ENCODE data around the gene ROR2. TPM values are rescaled to one million over a fixed set of nuclear protein-coding genes. Genes with fewer than 3 reads are reported as not detected.

The ROR2 gene
- total and polyA plus RNA-seq, 2 of the 8 experiments (the other 6 are each of a cell fraction or from before 2014, with no cell fraction given): 2.7 to 4.3 TPM

DNA sequence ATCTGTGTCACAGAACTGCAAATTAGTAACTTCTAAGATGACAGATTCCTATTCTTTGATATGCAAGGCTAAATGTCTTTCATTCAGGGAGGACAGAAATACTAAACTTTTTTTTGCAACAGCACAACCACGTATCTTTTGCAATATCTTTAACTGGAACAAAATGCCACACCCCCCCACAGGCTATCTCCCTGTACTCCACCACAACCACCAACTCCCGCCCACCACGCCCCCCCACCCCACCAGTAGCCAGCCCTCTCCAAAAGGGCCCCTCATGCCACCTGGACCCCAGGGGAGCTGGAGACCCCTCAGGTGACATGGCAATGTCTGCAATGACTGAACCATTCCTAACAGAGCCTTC is 131.8 kb downstream of the ROR2 start (continued):
- TF ChIP-seq, protein P1, sequence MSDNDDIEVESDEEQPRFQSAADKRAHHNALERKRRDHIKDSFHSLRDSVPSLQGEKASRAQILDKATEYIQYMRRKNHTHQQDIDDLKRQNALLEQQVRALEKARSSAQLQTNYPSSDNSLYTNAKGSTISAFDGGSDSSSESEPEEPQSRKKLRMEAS (IDR thresholded peaks at IDR 0.05): no peak
- TF ChIP-seq CTCF (IDR thresholded peaks at IDR 0.05; ENCODE audit: control extremely low read depth in 1 of 3, insufficient read depth in 1 of 3, low read depth in 1 of 3, low read length in 3 of 3) (no peak), HDAC2 (IDR thresholded peaks at IDR 0.05; ENCODE audit: borderline replicate concordance in 1 of 2, low read depth in 2 of 2, low read length in 2 of 2) (no peak), PHF8 (conservative IDR thresholded peaks at IDR 0.05; ENCODE audit: low read depth, low read length) (no peak)

All from H1 (cell line).